GM23248 (cell line): Measurements from ENCODE around the gene STAT4.

ENCODE experiments used
- EZH2 ChIP-seq: fragments of 200-600 bp; sonication (generic); IDR thresholded peaks from 2 replicates; pipeline ENCODE4 v1.6.1; 2018; ENCODE audit warnings: antibody characterized with exemption, mild to moderate bottlenecking; ENCODE audit not compliant: insufficient read depth, poor library complexity, severe bottlenecking
- EZH2phosphoT487 ChIP-seq: fragments of 200-600 bp; sonication (generic); IDR thresholded peaks from 2 replicates; pipeline ENCODE4 v1.6.1; 2018; ENCODE audit warnings: antibody characterized with exemption, moderate library complexity, mild to moderate bottlenecking, low read depth; ENCODE audit not compliant: insufficient read depth

GRCh38 chr2:191048073-191048472 lies 102.7 kb downstream of the STAT4 start:
- TF ChIP-seq EZH2phosphoT487 (no peak), EZH2 (no peak)
